Measurements from ENCODE around the gene FOXK1. TPM values are rescaled to one million over a fixed set of nuclear protein-coding genes. Genes with fewer than 3 reads are reported as not detected.

Gene FOXK1
- total RNA-seq, 1 donor from 2014 or later, result 30.2 TPM

DNA sequence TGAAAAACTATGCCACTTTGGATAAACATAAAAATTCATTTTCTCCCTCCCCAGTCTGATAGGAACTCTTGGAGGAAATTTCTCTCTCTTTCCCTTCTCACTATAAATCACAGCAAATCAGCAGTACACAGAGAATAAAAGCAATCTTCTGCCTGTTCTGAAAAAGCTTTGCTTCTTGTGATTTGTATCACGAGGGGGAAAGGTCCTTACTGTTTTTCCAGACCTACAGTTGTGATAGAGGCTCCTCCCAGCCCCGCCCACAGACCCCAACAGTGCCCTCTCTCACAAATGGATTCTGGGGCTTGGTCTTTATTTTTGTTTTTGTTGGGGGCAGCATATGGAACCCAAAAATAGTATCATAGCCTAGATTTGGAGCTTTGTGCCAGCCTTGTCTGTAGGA is 12.2 kb downstream of the FOXK1 start:
- DNase-seq (ENCODE audit: low spot score), result no peak

DNA sequence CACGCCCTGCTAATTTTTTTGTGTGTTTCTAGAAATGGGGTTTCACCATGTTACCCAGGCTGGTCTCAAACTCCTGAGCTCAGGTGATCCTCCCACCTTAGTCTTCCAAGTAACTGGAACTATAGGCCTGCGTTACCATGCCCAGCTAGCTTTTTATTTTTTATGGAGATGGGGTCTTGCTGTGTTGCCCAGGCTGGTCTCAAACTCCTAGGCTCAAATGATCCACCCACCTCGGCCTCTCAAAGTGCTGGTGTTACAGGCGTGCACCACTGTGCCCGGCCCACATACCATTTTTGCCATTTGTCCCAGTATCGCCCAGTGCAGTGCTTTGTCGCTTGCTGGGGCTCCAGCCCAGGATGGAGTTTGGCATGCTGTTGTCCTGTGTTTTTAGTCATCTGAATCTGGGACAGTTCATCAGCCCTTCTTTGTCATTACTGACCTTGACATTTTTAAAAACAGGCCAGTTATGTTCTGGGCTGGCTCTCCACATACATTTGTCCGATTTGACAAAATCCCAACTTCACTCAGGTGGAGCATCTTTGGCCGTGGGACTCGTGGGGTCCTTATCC is 16.7 kb downstream of the FOXK1 start:
- DNase-seq (ENCODE audit: low spot score), result no peak

DNA sequence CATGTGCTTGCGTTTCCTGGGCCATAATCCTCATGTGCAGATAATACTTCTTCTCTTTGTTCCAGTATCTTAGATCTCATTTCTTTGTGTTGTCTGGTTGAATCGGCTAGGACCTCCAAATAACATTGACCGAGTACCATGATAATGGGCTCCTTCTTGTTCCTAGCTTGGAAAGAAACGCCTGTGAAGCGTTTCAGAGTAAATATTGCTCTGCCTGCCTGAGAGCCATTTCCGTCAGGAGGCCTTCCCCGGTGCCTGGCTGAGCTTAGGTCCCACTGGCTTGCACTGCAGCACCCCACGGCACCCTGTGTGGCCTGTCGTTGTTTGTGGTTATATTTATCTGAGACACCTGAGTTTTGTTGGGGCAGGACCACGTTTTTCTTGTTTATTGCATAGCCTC is 17.7 kb downstream of the FOXK1 start:
- no peak for DNase-seq (ENCODE audit: low spot score)

DNA sequence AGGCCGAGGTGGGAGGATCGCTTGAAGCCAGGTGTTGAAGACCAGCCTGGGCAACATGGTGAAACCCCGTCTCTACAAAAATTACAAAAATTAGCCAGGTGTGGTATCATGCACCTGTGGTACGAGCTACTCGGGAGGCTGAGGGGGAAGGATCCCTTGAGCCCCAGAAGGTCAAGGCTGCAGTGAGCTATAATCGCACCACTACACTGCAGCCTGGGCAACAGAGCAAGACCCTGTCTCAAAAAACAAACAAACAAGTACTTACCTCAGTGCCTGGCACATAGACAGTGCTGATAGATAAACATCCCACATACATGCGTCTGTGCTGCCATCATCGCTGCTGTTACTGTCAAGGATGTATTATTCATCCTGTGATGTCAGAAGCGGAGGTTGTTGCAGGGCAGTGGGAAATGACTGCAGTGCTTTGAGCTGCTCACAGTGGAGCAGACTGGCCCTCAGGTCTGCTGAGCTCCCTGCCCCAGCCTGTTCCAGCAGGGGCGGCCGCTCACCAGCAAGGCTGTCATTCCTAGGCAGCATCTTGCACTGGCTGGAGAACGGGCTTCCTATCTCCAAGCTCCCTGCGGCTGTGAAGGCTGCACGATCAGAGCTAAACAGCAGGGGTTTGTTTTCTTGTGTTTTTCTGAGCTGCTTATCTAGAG is 18.6 kb downstream of the FOXK1 start:
- no peak for DNase-seq (ENCODE audit: low spot score)

DNA sequence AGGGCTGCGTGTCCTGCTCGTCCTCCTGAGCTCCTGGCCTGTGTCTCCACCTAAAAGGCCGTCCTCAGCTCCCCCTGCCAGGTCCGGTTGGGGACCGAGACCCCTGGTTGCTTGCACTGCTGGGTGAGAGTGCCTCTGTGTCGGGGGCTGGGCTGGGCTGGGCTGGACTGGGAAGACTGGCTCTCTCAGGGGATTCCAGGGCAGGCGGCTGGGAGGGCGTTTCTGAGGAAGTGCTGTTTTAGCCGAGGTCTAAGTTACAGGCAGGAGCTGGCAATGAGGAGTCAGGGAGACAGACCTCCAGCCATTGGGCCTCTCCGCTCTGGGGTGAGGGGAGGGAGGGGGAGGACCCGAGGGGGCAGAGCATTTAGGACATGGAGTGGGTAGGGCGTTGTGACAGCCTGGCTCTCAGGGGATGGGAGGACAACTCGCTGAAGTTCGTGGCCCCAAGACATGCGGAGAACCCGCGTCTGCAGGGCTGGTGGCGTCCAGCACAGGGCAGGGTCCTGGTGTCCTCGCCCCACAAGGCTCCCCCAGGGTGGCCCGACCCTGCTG is 20.9 kb downstream of the FOXK1 start:
- DNase-seq (ENCODE audit: low spot score), result no peak

DNA sequence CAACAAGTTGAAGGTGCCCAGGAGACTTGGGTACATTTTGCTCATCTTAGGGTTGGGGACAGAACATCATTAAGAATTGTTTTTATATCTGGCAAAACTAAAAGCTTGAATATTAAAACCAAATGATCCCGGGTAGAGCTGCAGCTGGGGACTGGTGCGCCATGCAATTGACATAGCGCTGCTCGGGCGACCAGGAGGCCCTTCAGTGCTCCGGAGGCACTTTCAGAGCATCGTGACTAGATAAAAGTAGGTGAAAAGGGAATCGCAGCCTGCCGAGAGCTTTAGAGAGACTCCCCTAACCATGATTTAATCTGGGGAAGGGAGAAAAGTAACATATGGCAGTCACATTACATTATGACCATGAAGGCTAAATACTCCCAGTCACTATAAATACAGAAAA is 21.4 kb downstream of the FOXK1 start:
- no peak for DNase-seq (ENCODE audit: low spot score)

DNA sequence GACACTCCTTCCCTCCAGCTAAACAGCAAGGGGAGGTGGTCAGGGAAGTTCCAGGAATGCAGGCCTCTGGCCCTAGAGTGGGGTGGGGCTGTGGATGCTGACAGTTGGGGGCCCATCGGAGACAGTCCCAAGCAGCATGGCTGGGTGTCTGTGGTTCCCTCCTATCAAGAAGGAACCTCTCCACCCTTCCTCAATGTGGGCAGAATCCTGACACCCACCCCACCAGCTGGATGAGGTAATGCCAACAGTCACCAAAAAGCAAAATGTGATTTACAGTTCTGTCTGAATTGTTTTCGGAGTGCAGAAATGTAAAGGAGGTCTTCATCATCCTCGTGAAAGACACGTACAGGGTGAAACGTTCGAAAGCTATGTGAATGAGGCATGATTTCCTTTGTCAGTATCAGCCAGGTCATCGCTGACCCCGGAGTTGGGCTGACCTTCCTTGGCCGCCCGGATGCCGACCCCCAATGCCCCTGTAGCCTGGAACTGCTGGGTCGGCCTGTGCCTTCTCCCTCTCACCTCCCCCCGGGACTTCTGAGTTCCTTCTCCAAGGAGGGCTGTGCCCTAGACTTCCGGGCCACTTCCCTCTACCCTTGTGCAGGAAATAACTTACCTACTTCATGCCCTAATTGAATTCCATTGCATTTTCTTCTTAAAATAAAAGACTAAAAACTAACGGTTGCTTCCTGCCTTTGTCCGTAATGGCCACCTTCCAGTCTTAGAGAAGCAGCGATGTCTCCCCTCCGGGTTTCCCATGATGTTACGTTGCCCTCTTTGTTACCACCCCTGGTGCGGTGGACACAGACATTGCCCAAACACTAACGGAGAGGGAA is 24.5 kb downstream of the FOXK1 start:
- no peak for DNase-seq (ENCODE audit: low spot score)

DNA sequence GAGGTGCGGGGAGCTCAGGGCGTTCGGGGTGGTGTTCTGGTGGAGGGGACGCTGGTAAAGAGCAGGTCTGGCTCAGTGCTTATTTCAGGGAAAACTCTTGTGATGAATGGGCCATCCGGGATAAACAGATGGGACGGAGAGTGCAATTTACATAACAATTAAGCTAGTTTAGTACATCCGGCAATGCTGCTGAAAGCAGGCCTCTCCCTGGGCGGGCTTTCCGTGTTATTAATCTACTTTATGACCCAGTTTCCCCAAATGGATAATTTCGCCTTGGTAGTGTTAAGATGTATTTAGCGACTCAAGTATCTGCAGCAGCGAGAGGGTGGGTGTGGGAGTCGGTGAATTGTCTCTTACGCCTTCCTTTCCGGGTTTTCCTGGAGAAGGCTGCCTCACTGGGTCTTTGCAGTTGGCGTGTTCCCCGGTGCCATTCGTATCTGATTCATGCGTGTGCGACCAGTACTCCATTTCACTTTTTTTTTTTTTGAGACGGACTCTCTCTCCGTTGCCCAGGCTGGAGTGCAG is 25.2 kb downstream of the FOXK1 start:
- no peak for DNase-seq (ENCODE audit: low spot score)

DNA sequence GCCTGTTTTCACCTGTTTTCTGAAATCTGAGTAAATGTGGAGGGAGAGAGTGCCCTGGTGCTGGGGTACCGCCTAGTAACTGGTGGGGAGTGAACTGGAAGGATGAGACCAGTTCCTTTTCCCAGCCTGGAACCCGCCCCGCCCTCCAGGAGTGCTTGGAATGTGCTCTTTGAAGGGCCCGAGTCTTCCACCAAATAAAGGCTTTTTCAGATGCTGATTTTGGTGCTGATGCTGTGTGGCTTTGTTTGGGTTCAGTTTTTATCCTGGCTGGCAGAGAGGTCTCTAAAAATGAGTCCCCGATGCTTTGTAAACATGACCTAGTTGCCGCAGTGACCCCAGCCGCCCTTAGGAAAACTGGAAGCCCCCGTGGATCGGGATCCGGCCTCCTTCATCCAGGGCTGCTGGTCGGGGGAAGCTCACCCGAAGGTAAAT is 25.9 kb downstream of the FOXK1 start:
- DNase-seq (ENCODE audit: low spot score), result no peak

DNA sequence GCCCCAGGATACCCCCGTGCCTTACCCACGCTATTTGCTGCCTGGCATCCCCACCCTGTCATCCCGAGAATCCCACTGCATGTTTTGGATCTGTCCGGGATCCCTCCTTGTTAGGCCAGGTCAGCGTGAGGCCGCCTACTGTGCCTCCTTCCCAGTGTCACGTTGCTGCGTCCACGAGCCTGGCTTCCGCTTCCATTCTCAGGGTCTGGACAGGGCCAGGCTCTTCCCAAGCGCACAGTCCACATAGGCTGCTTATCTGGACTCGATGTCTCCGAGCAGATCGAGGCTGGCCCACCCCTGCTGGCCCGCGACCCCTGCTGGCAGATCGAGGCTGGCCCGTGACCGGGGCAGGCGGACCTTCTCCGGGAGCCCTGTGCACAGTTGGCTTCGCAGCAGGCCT is 27.1 kb downstream of the FOXK1 start:
- DNase-seq (ENCODE audit: low spot score), result no peak

DNA sequence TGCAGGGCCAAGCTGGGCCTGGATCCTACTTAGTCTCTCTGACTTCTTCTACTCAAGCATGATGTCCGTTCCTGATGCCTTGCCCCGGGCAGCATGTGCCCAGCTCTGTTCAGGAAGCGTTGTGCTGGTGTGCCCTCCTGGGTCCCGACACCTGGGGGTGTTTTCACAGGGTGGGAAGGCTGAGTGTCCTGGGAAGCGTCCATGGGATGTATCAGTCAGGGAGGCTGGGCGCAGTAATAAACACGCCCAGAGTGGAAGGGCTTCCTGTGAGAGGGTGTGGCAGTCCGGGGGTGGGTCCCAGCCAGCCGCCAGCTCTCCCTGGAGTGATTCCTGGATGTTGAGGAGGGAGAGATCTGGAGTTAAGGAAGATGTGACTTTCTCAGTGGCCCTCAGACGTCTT is 29.0 kb downstream of the FOXK1 start:
- no peak for DNase-seq (ENCODE audit: low spot score)

DNA sequence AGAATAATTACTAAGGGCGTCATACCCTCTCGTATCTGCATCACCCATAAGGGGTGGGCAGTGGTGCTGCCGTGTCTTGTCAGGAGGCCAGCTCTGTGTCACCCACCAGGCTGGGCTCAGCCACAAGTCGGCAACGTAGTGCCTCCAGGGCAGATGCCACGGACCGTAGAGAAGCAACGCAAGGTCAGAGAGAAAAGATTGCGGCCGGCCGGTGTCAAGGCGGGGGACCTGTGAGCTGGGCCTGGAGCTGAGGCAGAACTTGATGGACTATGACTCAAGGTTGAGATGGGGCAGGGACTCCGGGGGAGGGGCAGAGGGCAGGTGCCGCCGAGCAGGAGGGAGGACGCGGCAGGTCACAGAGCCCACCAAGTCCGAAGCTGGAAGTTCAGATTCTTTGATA is 29.5 kb downstream of the FOXK1 start:
- DNase-seq (ENCODE audit: low spot score), result no peak

DNA sequence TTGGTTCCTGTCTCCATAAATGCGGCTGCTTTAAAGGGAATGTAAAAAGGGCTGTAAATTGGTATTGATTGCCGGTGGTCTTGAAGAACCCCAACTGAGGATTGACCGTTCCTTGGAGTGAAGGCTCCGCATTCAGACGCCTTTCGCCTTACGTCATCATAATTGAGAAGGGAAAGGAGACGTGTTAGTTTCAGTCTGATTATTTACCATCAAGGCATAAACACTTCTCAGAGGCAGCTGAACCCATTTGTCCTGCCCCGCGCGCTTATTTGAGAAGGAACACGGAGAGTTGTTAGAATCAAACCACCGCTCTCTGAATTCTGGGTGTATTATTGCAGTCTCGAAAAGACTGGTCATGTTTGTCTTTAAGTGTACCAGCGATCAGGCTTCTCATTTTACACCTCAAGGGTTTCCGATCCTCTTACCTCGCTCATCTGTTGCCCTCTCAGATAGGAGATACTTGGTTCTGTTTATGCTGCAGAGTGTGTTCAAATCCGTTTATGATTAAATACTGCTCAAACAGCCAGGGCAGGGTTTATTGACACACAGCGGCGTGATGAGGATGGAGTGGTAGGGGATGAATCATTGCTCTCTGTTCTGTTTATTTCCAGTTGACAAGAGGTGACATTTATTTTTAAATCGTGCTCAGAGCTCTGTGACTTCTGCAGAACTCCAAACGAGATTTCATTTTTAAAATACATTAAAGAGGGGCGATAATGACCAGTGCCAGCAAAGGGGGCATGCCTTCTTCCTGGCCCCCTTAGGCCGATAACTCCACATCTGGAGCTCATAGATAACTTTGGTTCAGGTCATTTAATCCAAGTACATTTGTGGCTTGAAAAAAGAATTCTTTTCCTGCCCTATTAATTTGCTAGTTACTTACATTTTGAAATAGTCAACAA is 30.4 kb downstream of the FOXK1 start:
- no peak for DNase-seq (ENCODE audit: low spot score)

DNA sequence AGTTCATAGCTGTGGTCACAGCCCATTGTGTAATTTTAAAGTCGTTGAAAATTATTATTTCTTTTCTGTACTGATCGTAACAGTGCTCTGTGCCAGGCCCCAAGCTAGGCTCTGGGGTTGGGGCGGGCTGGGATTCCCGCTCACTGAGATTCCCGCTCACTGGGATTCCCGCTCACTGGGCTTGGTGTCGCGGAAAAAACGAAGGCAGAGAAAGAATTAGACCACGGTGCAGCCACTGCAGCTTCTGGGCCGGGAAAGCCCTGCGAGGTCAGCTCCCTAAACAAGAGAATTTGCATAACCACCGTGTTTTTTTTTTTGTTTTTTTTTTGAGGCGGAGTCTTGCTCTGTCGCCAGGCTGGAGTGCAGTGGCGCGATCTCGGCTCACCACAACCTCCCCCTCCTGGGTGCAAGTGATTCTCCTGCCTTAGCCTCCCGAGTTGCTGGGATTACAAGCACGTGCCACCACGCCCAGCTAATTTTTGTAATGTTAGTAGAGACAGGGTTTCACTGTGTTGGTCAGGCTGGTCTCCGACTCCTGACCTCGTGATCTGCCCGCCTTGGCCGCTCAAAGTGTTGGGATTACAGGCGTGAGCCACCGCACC is 31.2 kb downstream of the FOXK1 start:
- DNase-seq (ENCODE audit: low spot score), result no peak

DNA sequence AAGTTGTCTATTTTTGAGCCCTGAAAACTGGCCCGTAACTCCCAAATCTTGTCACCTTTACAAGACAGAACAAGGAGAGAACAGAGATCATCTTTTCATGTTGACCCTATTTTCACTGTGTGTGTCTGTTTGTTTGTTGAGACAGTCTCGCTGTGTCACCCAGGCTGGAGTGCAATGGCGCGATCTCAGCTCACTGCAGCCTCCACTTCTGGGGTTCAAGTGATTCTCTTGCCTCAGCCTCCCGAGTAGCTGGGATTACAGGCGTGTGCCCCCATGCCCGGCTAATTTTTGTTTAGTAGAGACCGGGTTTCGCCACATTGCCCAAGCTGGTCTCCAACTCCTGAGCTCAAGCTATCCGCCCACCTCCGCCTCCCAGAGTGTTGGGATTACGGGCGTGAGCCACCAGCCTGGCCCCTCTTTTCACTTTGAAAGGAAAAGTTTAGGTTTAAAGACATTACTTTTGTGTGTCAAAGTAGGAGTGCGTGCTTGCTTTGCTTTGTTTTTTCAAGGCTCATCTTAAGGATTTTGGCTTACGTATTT is 32.1 kb downstream of the FOXK1 start:
- no peak for DNase-seq (ENCODE audit: low spot score)

DNA sequence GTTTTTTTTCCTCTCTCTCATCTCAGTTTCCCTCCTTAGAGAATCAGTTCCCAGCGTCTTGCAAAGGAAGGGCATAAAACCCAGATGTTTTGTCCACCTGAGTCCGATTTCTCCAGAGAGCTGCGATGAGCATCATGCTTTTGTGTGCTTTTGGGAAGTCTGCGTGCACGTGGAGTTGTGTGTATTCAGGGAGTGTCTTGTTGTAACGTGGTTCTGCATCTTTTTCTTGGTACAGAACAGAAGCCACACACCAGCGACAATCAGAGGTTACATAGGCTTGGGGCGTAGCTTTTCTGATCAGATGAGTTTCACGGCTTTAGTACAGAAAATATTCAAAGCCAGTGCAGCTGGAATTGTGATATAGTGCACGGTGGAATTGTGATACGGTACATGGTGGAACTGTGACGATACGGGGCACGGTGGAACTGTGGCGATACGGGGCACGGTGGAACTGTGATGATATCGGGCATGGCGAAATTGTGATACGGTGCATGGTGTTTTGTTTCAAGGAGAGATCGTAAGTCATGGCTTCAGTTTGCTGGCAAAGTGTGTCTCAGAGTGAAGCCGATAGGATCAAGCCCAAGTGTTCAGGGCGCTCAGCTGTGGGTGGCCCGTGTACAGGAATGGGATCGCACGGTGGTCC is 32.8 kb downstream of the FOXK1 start:
- no peak for DNase-seq (ENCODE audit: low spot score)

DNA sequence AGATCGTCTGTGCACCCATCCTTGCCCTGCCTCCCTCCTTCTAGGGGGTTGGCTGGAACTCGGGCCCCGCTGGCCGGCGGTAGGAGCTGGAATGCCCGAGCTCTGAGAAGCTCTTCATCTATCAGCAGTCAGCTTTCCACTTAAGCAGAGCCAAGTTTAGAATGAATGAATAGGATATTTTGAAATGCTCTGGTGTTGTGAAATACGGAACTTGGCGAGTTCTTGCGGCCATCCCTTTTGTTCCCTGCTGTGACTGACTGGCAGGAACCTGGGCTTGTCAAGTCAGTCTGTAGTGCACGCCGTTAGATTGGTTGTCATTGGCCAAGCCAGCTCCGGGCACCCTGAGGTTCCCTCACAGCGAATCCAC is 33.3 kb downstream of the FOXK1 start:
- no peak for DNase-seq (ENCODE audit: low spot score)

DNA sequence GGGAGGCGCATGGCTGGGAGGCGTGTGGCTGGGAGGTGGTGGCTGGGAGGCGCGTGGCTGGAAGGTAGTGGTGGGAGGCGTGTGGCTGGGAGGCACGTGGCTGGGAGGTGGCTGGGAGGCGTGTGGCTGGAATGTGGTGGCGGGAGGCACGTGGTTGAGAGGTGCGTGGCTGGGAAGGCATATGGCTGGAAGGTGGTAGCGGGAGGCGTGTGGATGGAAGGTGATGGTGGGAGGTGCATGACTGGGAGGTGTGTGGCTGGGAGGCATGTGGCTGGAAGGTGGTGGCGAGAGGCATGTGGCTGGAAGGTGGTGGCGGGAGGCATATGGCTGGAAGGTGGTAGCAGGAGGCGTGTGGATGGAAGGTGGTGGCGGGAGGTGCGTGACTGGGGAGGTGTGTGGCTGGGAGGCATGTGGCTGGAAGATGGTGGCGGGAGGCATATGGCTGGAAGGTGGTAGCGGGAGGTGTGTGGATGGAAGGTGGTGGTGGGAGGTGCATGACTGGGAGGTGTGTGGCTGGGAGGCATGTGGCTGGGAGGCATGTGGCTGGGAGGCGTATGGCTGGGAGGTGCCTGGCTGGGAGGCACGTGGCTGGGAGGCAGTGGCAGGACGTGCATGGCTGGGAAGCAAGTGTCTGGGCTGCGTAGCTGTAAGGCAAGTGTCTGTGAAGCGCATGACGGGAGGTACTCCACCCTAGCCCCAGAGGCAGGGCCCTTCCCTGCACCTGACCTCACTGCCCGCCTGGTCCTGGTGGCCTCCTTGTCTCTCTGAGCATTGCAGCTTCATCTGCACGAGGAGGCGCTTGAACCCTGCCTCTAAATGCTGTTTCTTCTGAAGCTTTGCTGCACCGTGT is 35.1 kb downstream of the FOXK1 start:
- no peak for DNase-seq (ENCODE audit: low spot score)

DNA sequence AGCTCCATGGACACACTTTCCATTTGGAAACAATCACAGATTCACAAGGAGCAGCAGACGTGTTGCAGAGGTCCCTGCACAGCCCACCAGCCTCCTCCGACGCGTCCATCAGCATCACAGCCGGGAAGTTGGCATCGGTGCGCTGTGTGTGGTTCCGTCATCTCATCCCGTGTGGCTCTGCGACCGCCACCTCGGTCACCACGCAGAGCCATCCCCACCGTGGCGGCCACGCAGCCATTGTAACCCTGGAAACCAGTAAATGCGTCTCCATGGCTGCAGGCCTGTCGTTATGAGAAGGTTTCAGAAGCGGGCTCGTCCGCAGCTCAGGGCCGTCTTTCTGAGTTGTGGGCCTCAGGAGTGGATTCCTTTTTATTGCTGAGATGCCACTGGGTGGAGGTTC is 36.0 kb downstream of the FOXK1 start:
- no peak for DNase-seq (ENCODE audit: low spot score)

All from mesenteric fat pad (tissue), 1 donor.